ENCODE data around the gene ANKRD28.

- no peak for TF ChIP-seq EZH2 (IDR thresholded peaks at IDR 0.05; ENCODE audit: low read depth)
- TF ChIP-seq CTCF (conservative IDR thresholded peaks at IDR 0.05) = no peak
Measured at GRCh38 chr3:15743587-15744009, 54.2 kb downstream of the ANKRD28 start.
